HepG2 (cell line): ENCODE results near the gene UGT1A8. TPM values are rescaled to one million over a fixed set of nuclear protein-coding genes. Genes with fewer than 3 reads are reported as not detected.

Source experiments
- FOXC1 ChIP-seq: sonication (generic); formaldehyde crosslinking; IDR thresholded peaks from 2 replicates; pipeline ENCODE4 v1.8.0; 2022; ENCODE audit warnings: mild to moderate bottlenecking, missing genetic modification reagents, borderline replicate concordance
- ZNF337 ChIP-seq: sonication (generic); formaldehyde crosslinking; IDR thresholded peaks from 2 replicates; pipeline ENCODE4 v1.5.1; 2020; ENCODE audit warnings: missing genetic modification reagents, low read depth, mild to moderate bottlenecking, borderline replicate concordance
- polyA plus RNA-seq, 8 experiments: library from polyadenylated mRNA; depleted of rRNA in 3 of 8; stranded (reverse) in 7 of 8; unstranded in 1 of 8; fragments of >200 nt; fragmentation: Illumina TruSeq in 4 of 8; extraction: Trizol in 4 of 8; gene quantifications; 2 replicates each; pipeline versions ENCODE4 v1.2.1 to v1.2.3, GENCODE V29; 2011 to 2016; ENCODE audit warnings: low read depth in 4 of 8, missing spikeins in 1 of 8, mixed read lengths in 1 of 8; ENCODE audit not compliant: insufficient read depth in 1 of 8
- total RNA-seq, 5 experiments: library from RNA; depleted of rRNA; stranded (reverse); fragments of >200 nt; fragmentation: Illumina TruSeq; extraction: Trizol; gene quantifications; 2 replicates each; pipeline ENCODE4 v1.2.3, GENCODE V29; 2016; ENCODE audit warnings: low read depth in 1 of 5
- TF ChIP-seq, protein P1 (sequence below): sonication (generic); formaldehyde crosslinking; IDR thresholded peaks from 2 replicates; pipeline ENCODE4 v1.5.1; 2020; ENCODE audit warnings: missing genetic modification reagents, mild to moderate bottlenecking, borderline replicate concordance
- TF ChIP-seq, protein P2 (sequence below): sonication (generic); formaldehyde crosslinking; IDR thresholded peaks from 2 replicates; pipeline ENCODE4 v1.4.0; 2020; ENCODE audit warnings: missing genetic modification reagents, borderline replicate concordance
- TF ChIP-seq, protein P3 (sequence below): IDR thresholded peaks from 2 replicates; pipeline ENCODE4 v1.6.1; 2016; ENCODE audit warnings: low read depth, missing genetic modification reagents, missing compliant biosample characterization

The UGT1A8 gene
- total and polyA plus RNA-seq, 2 of the 13 experiments (the other 11 are each of a cell fraction or from before 2014, with no cell fraction given) = not detected

DNA sequence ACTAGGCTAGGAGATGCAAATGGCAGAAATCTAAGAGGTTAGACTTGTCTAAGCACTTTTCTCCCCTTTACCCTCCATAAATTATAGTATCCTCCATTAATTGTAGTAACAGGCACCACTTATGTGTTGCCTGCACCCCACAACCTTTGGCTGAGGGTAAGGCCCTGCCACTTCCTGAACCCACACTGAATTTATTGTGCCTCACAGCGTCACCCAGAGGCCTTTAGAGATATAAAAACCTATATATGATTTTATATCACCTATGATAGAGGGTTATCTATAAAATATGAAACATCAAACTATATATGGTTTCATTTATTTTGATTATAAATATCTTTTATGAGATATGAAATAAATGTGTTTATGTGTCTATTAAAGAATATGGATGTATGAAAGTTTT, 56.9 kb downstream of the UGT1A8 start (continued):
- TF ChIP-seq, protein P1, sequence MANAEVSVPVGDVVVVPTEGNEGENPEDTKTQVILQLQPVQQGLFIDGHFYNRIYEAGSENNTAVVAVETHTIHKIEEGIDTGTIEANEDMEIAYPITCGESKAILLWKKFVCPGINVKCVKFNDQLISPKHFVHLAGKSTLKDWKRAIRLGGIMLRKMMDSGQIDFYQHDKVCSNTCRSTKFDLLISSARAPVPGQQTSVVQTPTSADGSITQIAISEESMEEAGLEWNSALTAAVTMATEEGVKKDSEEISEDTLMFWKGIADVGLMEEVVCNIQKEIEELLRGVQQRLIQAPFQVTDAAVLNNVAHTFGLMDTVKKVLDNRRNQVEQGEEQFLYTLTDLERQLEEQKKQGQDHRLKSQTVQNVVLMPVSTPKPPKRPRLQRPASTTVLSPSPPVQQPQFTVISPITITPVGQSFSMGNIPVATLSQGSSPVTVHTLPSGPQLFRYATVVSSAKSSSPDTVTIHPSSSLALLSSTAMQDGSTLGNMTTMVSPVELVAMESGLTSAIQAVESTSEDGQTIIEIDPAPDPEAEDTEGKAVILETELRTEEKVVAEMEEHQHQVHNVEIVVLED (CRISPR knock-in tag) = no peak
- TF ChIP-seq ZNF337 (CRISPR knock-in tag) (no peak), FOXC1 (no peak)
- TF ChIP-seq, protein P2, sequence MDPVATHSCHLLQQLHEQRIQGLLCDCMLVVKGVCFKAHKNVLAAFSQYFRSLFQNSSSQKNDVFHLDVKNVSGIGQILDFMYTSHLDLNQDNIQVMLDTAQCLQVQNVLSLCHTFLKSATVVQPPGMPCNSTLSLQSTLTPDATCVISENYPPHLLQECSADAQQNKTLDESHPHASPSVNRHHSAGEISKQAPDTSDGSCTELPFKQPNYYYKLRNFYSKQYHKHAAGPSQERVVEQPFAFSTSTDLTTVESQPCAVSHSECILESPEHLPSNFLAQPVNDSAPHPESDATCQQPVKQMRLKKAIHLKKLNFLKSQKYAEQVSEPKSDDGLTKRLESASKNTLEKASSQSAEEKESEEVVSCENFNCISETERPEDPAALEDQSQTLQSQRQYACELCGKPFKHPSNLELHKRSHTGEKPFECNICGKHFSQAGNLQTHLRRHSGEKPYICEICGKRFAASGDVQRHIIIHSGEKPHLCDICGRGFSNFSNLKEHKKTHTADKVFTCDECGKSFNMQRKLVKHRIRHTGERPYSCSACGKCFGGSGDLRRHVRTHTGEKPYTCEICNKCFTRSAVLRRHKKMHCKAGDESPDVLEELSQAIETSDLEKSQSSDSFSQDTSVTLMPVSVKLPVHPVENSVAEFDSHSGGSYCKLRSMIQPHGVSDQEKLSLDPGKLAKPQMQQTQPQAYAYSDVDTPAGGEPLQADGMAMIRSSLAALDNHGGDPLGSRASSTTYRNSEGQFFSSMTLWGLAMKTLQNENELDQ (CRISPR knock-in tag) = no peak
- TF ChIP-seq, protein P3, sequence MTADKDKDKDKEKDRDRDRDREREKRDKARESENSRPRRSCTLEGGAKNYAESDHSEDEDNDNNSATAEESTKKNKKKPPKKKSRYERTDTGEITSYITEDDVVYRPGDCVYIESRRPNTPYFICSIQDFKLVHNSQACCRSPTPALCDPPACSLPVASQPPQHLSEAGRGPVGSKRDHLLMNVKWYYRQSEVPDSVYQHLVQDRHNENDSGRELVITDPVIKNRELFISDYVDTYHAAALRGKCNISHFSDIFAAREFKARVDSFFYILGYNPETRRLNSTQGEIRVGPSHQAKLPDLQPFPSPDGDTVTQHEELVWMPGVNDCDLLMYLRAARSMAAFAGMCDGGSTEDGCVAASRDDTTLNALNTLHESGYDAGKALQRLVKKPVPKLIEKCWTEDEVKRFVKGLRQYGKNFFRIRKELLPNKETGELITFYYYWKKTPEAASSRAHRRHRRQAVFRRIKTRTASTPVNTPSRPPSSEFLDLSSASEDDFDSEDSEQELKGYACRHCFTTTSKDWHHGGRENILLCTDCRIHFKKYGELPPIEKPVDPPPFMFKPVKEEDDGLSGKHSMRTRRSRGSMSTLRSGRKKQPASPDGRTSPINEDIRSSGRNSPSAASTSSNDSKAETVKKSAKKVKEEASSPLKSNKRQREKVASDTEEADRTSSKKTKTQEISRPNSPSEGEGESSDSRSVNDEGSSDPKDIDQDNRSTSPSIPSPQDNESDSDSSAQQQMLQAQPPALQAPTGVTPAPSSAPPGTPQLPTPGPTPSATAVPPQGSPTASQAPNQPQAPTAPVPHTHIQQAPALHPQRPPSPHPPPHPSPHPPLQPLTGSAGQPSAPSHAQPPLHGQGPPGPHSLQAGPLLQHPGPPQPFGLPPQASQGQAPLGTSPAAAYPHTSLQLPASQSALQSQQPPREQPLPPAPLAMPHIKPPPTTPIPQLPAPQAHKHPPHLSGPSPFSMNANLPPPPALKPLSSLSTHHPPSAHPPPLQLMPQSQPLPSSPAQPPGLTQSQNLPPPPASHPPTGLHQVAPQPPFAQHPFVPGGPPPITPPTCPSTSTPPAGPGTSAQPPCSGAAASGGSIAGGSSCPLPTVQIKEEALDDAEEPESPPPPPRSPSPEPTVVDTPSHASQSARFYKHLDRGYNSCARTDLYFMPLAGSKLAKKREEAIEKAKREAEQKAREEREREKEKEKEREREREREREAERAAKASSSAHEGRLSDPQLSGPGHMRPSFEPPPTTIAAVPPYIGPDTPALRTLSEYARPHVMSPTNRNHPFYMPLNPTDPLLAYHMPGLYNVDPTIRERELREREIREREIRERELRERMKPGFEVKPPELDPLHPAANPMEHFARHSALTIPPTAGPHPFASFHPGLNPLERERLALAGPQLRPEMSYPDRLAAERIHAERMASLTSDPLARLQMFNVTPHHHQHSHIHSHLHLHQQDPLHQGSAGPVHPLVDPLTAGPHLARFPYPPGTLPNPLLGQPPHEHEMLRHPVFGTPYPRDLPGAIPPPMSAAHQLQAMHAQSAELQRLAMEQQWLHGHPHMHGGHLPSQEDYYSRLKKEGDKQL (CRISPR knock-in tag) = no peak
